Stimulated activated CD8-positive, alpha-beta memory T cell treated with anti-CD3 and anti-CD28 coated beads, Interleukin-7, amount 100 ng/mL, for 4 hours (primary cell): ENCODE results near the gene TEX101.
"Not testable (repeated sequence)": the region's sequence is repeated elsewhere in the genome, so short reads cannot be mapped to it uniquely, and the experiment has no call there.

Source experiments
- DNase-seq, 2 donors: peaks; one replicate each; pipeline ENCODE4 v3.0.0-alpha.2; 2020; ENCODE audit warnings: low read depth in 2 of 2

Gene TEX101

DNA sequence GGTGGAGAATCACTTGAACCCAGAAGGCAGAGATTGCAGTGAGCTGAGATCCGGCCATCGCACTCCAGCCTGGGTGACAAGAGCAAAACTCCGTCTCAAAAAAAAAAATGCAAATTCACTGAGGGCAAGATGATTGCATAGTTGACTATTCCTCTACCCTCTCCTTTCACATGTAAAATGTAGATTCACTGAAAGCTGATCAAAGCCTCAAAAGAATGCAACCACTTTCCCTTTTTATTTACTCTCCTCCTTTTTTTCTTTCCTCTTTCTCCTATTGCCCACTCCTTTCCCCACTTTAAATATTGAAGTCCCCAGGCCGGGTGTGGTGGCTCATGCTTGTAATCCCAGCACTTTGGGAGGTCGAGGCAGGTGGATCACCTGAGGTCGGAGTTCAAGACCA lies 6.3 kb downstream of the TEX101 start:
- DNase-seq = no peak

- DNase-seq = no peak
These were observed 7.5 kb downstream of the TEX101 start for GRCh38 chr19:43422000-43422688.

DNA sequence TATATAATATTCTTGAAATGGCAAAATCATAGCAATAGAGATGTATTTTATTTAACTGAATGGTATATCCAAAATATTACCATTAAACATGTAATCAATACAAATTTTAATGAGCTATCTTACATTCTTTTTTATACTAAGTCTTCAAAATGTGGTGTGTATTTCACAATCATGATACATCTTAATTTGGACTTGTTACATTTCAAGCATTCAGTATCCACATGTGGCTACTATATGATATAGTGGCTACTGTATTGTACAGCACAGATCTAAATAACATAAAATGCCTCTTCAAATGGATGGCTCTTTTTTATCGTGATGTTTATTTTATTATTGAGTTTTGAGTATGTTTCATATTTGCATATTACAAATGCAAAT lies 8.0 kb downstream of the TEX101 start:
- DNase-seq = no peak

DNA sequence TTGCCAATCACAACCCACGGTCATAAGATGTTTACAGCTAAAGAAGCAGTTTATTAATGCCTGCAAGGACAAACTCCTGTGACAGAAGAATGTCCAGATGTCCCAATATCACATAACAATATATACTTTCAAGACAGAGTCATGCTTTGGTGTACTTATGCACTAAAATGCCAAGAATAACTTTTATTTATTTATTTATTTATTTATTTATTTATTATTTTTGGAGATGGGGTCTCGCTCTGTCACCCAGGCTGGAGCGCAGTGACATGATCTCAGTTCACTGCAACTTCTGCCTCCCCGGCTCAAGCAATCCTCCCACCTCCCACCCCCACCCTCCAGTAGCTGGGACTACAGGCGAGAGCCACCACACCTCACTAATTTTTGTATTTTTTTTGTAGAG lies 9.1 kb downstream of the TEX101 start:
- DNase-seq = no peak

DNA sequence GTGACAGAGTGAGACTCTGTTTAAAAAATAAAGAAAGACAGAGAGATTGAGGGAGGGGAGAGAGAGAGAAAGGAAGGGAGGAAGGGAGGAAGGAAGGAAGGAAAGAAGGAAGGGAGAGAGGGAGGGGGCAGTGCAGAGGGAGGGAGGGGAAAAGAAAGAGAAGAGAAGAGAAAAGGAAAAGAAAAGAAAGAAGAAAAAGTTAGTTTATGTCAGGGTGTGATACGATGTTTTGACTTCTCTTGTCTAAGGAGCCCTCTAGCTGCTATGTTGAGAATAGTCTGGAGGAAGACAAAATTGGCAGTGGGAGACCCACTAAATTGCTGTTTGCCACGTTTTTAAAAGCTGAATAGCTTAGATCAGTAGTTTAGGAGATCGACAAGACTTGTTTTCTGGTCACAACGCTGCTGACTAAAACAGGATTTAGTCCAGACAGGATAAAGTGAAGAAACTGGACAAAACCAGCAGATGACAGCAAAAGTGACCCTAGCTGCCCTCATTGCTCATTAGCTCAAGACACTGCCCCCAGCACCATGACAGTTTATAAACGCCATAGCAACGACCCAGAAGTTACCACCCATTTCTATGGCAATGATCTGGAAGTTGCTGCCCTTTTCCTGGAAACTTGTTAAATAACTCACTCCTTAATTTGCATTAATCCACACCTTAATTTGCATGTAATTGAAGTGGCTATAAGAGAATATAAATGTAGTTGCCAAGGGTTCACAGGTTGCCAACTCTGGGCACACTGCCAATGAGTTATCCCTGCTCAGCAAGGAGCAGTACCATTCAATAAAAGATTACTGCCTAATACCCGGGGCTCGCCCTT lies 11.1 kb downstream of the TEX101 start:
- no peak for DNase-seq

DNA sequence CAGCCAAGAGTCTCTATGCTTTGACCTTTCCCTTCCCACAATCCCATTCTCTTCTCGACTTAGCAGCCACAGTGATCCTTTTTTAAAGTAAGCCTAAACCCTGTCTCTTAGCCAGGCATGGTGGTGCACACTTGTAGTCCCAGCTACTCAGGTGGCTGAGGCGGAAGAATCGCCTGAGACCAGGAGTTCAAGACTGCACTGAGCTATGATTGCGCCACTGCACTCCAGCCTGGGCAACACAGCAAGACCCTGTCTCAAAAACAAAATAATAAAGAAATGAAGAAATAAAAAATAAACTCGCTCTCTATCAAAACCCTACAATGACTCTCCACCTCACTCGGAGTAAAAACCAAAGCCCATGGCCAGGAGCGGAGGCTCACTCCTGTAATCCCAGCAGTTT lies 14.7 kb downstream of the TEX101 start:
- DNase-seq = no peak

DNA sequence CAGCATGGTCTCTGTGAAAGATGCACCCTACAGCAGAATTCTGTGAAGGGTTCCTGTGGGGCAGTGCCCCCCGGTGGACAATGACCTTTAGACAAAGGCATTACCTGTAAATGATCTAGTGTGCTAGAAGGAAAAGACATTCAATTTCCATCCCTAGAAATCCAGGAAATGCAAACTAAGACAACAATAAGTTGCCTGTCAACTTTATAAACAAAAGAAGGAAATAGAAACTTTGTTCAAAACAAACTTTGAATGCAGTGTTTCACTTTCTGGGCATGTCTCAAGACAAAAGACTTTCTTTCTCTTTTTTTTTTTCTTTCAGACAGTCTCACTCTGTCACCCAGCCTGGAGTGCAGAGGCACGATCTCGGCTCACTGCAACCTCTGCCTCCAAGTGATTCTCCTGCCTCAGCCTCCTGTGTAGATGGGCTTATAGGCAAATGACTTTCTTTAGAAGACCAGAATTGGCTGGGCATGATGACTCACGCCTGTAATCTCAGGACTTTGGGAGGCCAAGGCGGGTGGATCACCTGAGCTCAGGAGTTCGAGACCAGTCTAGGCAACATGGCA lies 15.5 kb downstream of the TEX101 start:
- DNase-seq = no peak

- no peak for DNase-seq
These were observed 16.3 kb downstream of the TEX101 start for GRCh38 chr19:43430976-43431375.

DNA sequence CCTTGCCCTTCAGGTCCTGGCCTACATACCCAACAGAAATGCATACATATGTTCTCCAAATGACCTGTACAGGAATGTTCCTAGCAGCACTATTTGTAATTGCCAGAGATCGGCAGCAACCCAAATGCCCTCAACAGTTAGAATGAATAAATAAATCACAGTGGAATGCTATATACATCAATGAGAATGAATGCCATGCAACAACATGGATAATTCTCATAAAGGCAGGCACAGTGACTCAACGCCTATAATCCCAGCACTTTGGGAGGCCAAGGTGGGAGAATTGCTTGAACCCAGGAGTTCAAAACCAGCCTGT lies 18.6 kb downstream of the TEX101 start:
- DNase-seq = no peak

DNA sequence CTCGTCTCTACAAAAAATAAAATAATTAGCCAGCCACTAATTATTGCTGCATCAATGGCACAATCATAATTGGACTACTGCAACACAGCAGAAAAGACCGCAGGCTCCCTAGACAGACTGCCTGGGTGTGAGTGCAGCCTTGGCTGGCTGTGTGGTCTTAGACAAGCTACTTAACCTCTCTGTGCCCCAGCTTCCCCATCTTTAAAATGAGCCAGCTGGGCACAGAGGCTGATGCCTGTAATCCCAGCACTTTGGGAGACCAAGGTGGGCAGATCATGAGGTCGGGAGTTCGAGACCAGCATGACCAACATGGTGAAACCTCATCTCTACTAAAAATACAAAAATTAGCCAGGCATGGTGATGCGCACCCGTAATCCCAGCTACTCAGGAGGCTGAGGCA lies 19.0 kb downstream of the TEX101 start:
- DNase-seq = no peak

DNA sequence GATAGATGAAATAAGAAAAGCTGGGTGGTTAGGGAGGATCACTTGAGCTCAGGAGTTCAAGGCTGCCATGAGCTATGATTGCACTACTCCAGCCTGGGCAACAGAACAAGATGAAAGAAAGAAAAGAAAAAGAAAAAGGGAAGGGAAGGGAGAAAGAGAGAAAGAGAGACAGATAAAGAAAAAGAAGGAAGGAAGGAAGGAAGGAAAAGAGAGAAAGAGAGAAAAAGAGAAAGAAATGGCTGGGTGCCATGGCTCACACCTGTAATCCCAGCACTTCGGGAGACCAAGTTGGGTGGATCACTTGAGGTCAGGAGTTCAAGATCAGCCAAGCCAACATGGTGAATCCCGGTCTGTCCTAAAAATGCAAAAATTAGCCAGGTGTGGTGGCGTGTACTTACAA lies 21.1 kb downstream of the TEX101 start:
- no peak for DNase-seq

GRCh38 chr19:43437284-43437683 lies 22.6 kb downstream of the TEX101 start:
- not testable (repeated sequence) for DNase-seq

DNA sequence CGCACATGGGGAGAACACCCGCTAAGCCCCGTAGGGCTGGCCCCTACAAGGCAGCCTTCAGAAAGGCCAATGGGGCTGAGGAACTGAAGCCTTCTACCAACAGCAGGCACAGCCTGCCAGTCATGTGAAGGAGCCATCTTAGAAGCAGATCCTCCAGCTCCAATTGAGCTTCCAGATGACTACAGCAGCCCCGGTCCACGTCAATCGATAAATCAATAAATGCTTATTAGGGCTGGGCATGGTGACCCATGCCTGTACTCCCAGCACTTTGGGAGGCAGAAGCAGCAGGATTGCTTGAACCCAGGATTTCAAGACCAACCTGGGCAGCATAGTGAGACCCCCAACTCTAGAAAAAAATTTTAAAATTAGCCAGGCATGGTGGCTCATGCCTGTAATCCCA lies 23.0 kb downstream of the TEX101 start:
- no peak for DNase-seq

DNA sequence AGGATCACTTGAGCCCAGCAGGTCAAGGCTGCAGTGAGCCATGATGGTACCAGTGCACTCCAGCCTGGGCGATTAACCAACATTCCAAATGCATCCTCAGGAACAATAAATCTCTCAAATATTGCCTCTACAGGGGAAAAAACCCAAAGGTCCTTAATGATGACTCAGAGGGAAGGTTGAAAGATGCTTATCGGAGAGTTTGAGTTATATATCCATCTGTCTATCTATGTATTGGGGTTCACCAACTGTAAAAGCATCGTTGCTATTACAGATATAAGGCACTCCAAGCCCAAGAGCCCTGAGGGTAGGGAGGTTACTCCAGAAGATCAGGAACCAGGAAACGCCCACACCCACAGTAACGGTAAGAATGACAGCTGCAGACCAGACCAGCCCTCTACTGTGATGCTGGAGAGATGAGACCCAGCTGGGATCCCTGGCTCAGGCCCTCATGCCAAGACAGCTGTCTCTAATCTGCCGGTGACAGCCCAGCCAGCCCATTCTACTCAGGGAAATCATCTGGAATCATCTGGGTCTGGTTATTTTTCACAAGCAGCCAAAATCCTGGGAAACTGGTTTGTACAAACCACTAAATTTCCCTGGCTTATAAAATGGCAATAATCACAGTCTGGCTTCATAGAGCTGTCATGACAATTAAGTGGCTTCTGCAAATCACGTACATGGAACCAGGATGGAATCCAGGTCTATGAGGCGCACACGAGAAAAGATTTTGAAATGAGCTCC lies 23.8 kb downstream of the TEX101 start:
- no peak for DNase-seq

GRCh38 chr19:43439032-43439708 lies 24.5 kb downstream of the TEX101 start:
- DNase-seq = peak in 1 of 2 donors; percentile 26

DNA sequence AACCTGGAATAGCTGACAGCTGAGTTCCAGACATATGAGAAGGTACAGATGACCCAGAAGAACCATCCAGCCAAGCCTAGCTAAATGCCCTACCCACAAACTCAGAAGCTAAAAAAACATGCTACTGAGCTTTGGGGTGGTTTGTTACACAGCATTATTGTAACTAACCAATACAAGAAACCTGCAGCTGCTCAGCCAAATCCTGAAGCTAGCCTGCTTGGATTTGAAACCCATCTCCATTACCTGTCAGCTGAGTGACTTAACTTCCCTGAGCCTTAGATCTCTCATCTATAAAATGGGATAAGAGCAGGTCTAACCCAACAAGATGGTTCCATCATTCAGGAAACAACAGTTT lies 25.0 kb downstream of the TEX101 start:
- no peak for DNase-seq

GRCh38 chr19:43441716-43442115 lies 27.0 kb downstream of the TEX101 start:
- no peak for DNase-seq

DNA sequence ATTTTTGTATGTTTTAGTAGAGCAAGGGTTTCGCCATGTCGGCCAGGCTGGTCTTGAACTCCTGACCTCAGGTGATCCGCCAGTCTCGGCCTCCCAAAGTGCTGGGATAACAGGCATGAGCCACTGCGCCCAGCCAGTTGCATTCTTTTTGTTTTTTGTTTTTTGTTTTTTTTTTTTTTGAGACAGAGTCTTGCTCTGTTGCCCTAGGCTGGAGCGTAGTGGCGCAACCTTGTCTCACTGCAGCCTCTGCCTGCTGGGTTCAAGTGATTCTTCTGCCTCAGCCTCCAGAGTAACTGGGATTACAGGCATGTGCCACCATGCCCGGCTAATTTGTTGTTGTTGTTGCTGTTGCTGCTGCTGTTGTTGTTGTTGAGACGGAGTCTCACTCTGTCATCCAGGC lies 29.4 kb downstream of the TEX101 start:
- not testable (repeated sequence) for DNase-seq

- DNase-seq = no peak
These were observed 30.0 kb downstream of the TEX101 start for GRCh38 chr19:43444531-43445287.

GRCh38 chr19:43445426-43445825 lies 30.7 kb downstream of the TEX101 start:
- no peak for DNase-seq

GRCh38 chr19:43446746-43447489 lies 32.2 kb downstream of the TEX101 start:
- peak; percentile 63 to 65 for DNase-seq
